HepG2 (cell line): ENCODE data around the gene PLCB2. TPM values are rescaled to one million over a fixed set of nuclear protein-coding genes. Genes with fewer than 3 reads are reported as not detected.

Experiments
- ATAC-seq: fragments of 200-7000 bp; cut with Tn5 transposase; 3 replicates; pipeline ENCODE4 v1.9.1; 2020; ENCODE audit warnings: mild to moderate bottlenecking, moderate library complexity
- BruUV-seq: library from RNA; stranded (reverse); fragments of 400-500 nt; replicated peaks from 2 replicates; lab custom pipeline; 2021; lab: Mats Ljungman, UMichigan
- CTCF ChIA-PET: fragments of 300-600 bp; formaldehyde crosslinking; extraction: SDS; loops from one replicate; lab custom pipeline; 2021; ENCODE audit warnings: low total read pairs, inconsistent platforms, low intra/inter-chr PET ratio; lab: Yijun Ruan, JAX
- POLR2A ChIA-PET: fragments of 350-600 bp; sonication (Branson Sonifier 250); formaldehyde crosslinking; loops from one replicate; lab custom pipeline; 2020; ENCODE audit warnings: antibody characterized with exemption, inconsistent platforms; lab: Yijun Ruan, JAX
- DNase-seq: peaks from one replicate; pipeline ENCODE4 v3.0.0-alpha.2; 2015; ENCODE audit warnings: low spot score
- FAIRE-seq: peaks from 3 replicates; lab custom pipeline; 2011; peaks lifted over from hg19 to GRCh38; lab: Jason Lieb, UNC
- H2AFZ ChIP-seq: one replicate; pipeline ENCODE4 v1.6.1; 2011; ENCODE audit warnings: low read length, inconsistent platforms
- H3K27ac ChIP-seq: fragments of 300-600 bp; 3 replicates; pipeline ENCODE4 v1.8.0; 2011; ENCODE audit warnings: mixed run types, mild to moderate bottlenecking, mixed read lengths, low read length, inconsistent platforms; ENCODE audit not compliant: insufficient read depth; ENCODE audit errors: extremely low read length
- H3K27me3 ChIP-seq, 2 experiments: fragments of 200-600 bp in 1 of 2; 2 replicates in 1 of 2; 3 replicates in 1 of 2; pipeline versions ENCODE4 v1.6.0 to v1.8.0; 2011; ENCODE audit warnings: low read length in 2 of 2, mild to moderate bottlenecking in 2 of 2, moderate library complexity in 2 of 2, inconsistent platforms in 1 of 2; ENCODE audit not compliant: insufficient read depth in 2 of 2, control insufficient read depth in 1 of 2
- H3K36me3 ChIP-seq, 2 experiments: fragments of 200-600 bp in 1 of 2; replicated peaks in 1 of 2; 2 replicates in 1 of 2; 3 replicates in 1 of 2; pipeline versions ENCODE4 v1.5.1 to v1.8.0; 2011; ENCODE audit warnings: low read length in 2 of 2, inconsistent platforms in 1 of 2; ENCODE audit not compliant: insufficient read depth in 2 of 2, control insufficient read depth in 1 of 2
- H3K4me1 ChIP-seq: 2 replicates; pipeline ENCODE4 v1.5.1; 2012; ENCODE audit warnings: low read length, inconsistent platforms; ENCODE audit not compliant: insufficient read depth
- H3K4me2 ChIP-seq: 2 replicates; pipeline ENCODE4 v1.6.0; 2011; ENCODE audit warnings: low read depth, low read length, inconsistent platforms
- H3K4me3 ChIP-seq, 3 experiments: fragments of 200-600 bp in 1 of 3; sonication (generic), shearing (Covaris generic) in 1 of 3; replicated peaks in 1 of 3; 2 replicates each; pipeline ENCODE4 v1.5.1; 2011 to 2016; ENCODE audit warnings: low read length in 3 of 3, inconsistent platforms in 2 of 3, low read depth in 2 of 3, mild to moderate bottlenecking in 2 of 3, control low read depth in 1 of 3, mixed read lengths in 1 of 3; ENCODE audit not compliant: insufficient read depth in 1 of 3
- H3K79me2 ChIP-seq: one replicate; pipeline ENCODE4 v1.6.1; 2011; ENCODE audit warnings: low read length, inconsistent platforms; ENCODE audit not compliant: insufficient read depth
- H3K9ac ChIP-seq: 2 replicates; pipeline ENCODE4 v1.6.0; 2011; ENCODE audit warnings: mild to moderate bottlenecking, low read depth, low read length, inconsistent platforms; ENCODE audit not compliant: insufficient read depth
- H3K9me3 ChIP-seq: 2 replicates; pipeline ENCODE4 v1.5.1; 2012; ENCODE audit warnings: mild to moderate bottlenecking, low read length
- H4K20me1 ChIP-seq: 2 replicates; pipeline ENCODE4 v1.6.0; 2011; ENCODE audit warnings: inconsistent platforms, mild to moderate bottlenecking, low read length, moderate library complexity; ENCODE audit not compliant: insufficient read depth
- FOSL2 ChIP-seq: sonication (generic); formaldehyde crosslinking; IDR thresholded peaks from 2 replicates; pipeline ENCODE4 v1.4.0; 2020; ENCODE audit warnings: missing genetic modification reagents
- HMG20A ChIP-seq: IDR thresholded peaks from 2 replicates; pipeline ENCODE4 v1.6.1; 2016; ENCODE audit warnings: borderline replicate concordance
- IRF9 ChIP-seq: sonication (generic); formaldehyde crosslinking; IDR thresholded peaks from 2 replicates; pipeline ENCODE4 v1.8.0; 2022; ENCODE audit warnings: missing genetic modification reagents, mild to moderate bottlenecking, borderline replicate concordance
- RAD21 ChIP-seq: fragments of 450-650 bp; formaldehyde crosslinking; IDR thresholded peaks from 2 replicates; pipeline ENCODE4 v1.5.0; 2020; ENCODE audit warnings: mild to moderate bottlenecking
- SOX6 ChIP-seq, 2 experiments: fragments of 450-650 bp in 1 of 2; sonication (generic) in 1 of 2; formaldehyde crosslinking in 1 of 2; IDR thresholded peaks; 2 replicates each; pipeline versions ENCODE4 v1.4.0 to v1.6.1; 2017 to 2020; ENCODE audit warnings: antibody characterized with exemption in 1 of 2, mild to moderate bottlenecking in 1 of 2, missing genetic modification reagents in 1 of 2
- TEAD3 ChIP-seq: optimal IDR thresholded peaks from 2 replicates; pipeline ENCODE3; 2016; ENCODE audit warnings: borderline replicate concordance
- TFAP4 ChIP-seq: sonication (generic); IDR thresholded peaks from 2 replicates; pipeline ENCODE4 v1.6.1; 2016; ENCODE audit warnings: low read depth, borderline replicate concordance
- U2AF2 ChIP-seq: fragments of 200-400 bp; formaldehyde crosslinking; IDR thresholded peaks from 2 replicates; pipeline ENCODE4 v1.6.1; 2017; ENCODE audit warnings: low read depth, mild to moderate bottlenecking, low read length
- ZNF326 ChIP-seq: sonication (generic); formaldehyde crosslinking; IDR thresholded peaks from 2 replicates; pipeline ENCODE4 v1.4.0; 2020; ENCODE audit warnings: missing genetic modification reagents, borderline replicate concordance
- ZNF83 ChIP-seq: sonication (generic); formaldehyde crosslinking; IDR thresholded peaks from 2 replicates; pipeline ENCODE4 v1.4.0; 2020; ENCODE audit warnings: missing genetic modification reagents, mild to moderate bottlenecking, borderline replicate concordance
- ZNF839 ChIP-seq: sonication (generic); formaldehyde crosslinking; IDR thresholded peaks from 2 replicates; pipeline ENCODE4 v1.4.0; 2020; ENCODE audit warnings: missing genetic modification reagents, mild to moderate bottlenecking, borderline replicate concordance
- ZNF879 ChIP-seq: sonication (generic); formaldehyde crosslinking; IDR thresholded peaks from 2 replicates; pipeline ENCODE4 v1.8.1; 2023; ENCODE audit warnings: missing genetic modification reagents
- ZSCAN21 ChIP-seq: sonication (generic); formaldehyde crosslinking; IDR thresholded peaks from 2 replicates; pipeline ENCODE4 v1.8.0; 2022; ENCODE audit warnings: mild to moderate bottlenecking, missing genetic modification reagents, moderate library complexity, borderline replicate concordance
- WGBS: methylation state at CpG from one replicate; pipeline ENCODE4 v1.1.6; 2017; ENCODE audit warnings: low lambda C conversion rate; 5-methylcytosine and 5-hydroxymethylcytosine counted together
- in situ Hi-C: cut with HindIII; loops from 2 replicates; pipeline ENCODE4 v1.10.0; 2017; ENCODE audit warnings: low pct_unique_long_range_greater_than_20kb; ENCODE audit not compliant: extremely low pct_ligation_motif_present
- intact Hi-C: fragments of 100-400 bp; cut with micrococcal nuclease; formaldehyde crosslinking; loops from one replicate; pipeline ENCODE4 v1.10.0; 2022; ENCODE audit not compliant: unreplicated experiment
- polyA plus RNA-seq, 8 experiments: library from polyadenylated mRNA; depleted of rRNA in 3 of 8; stranded (reverse) in 7 of 8; unstranded in 1 of 8; fragments of >200 nt; fragmentation: Illumina TruSeq in 4 of 8; extraction: Trizol in 4 of 8; gene quantifications; 2 replicates each; pipeline versions ENCODE4 v1.2.1 to v1.2.3, GENCODE V29; 2011 to 2016; ENCODE audit warnings: low read depth in 4 of 8, missing spikeins in 1 of 8, mixed read lengths in 1 of 8; ENCODE audit not compliant: insufficient read depth in 1 of 8
- total RNA-seq, 5 experiments: library from RNA; depleted of rRNA; stranded (reverse); fragments of >200 nt; fragmentation: Illumina TruSeq; extraction: Trizol; gene quantifications; 2 replicates each; pipeline ENCODE4 v1.2.3, GENCODE V29; 2016; ENCODE audit warnings: low read depth in 1 of 5

The PLCB2 gene
- total and polyA plus RNA-seq, 2 of the 13 experiments (the other 11 are each of a cell fraction or from before 2014, with no cell fraction given): 0.11 TPM; not detected in 1

- TF ChIP-seq SOX6 (IDR thresholded peaks at IDR 0.05): no peak
- 0 out of 2 replicates have a peak, but pooled peaks have one; percentile 38 for TF ChIP-seq SOX6 (CRISPR knock-in tag; IDR thresholded peaks at IDR 0.05)
- no peak for TF ChIP-seq HMG20A (CRISPR knock-in tag)
- peak; percentile 82 for TF ChIP-seq RAD21 (CRISPR knock-in tag)
- TF ChIP-seq TEAD3 (CRISPR knock-in tag): peak; percentile 32
Observed at GRCh38 chr15:40279437-40280141, 28.1 kb downstream of the PLCB2 start (continued).

GRCh38 chr15:40278026-40278425, 29.7 kb downstream of the PLCB2 start:
- Histone ChIP-seq H3K27me3 (peaks cover 3 to 46% of the 10 kb centered on the region in 2 experiments), H4K20me1 (no peaks in the 10 kb centered on the region), H2AFZ (no peak overlapping the region), H3K27ac (no peak overlapping the region), H3K79me2 (no peaks in the 10 kb centered on the region), H3K4me3 (no peak overlapping the region), H3K9ac (no peak overlapping the region), H3K9me3 (no peaks in the 10 kb centered on the region), H3K36me3 (no peaks in the 10 kb centered on the region), H3K4me2 (no peak overlapping the region), H3K4me1 (peaks cover 27% of the 10 kb centered on the region)
- intact Hi-C loops: loop anchor here (10.0 kb wide), 1 partner anchor 173 kb away; the partner anchor contains the start of gene BMF
- no TSS peak for BruUV-seq
- DNase-seq: no peak
- no peak for FAIRE-seq
- ChIA-PET CTCF (no interaction called here), POLR2A (no interaction called here)
- WGBS: 31% methylated on average over 4 of the region's 10 CpGs
- TF ChIP-seq IRF9 (CRISPR knock-in tag) (no peak), ZNF839 (CRISPR knock-in tag) (no peak), TFAP4 (no peak), FOSL2 (CRISPR knock-in tag) (no peak), ZNF326 (CRISPR knock-in tag) (no peak), ZSCAN21 (no peak), ZNF83 (no peak), U2AF2 (no peak), ZNF879 (CRISPR knock-in tag) (no peak)
- ATAC-seq: no peak
- in situ Hi-C loops: loop anchor here (5.0 kb wide), 1 partner anchor 34 kb away; no protein-coding TSS in a partner anchor
